ENCODE data around the gene CTAGE9.
"Not testable (repeated sequence)": the region's sequence is repeated elsewhere in the genome, so short reads cannot be mapped to it uniquely, and the experiment has no call there.

CTAGE9 gene

DNA sequence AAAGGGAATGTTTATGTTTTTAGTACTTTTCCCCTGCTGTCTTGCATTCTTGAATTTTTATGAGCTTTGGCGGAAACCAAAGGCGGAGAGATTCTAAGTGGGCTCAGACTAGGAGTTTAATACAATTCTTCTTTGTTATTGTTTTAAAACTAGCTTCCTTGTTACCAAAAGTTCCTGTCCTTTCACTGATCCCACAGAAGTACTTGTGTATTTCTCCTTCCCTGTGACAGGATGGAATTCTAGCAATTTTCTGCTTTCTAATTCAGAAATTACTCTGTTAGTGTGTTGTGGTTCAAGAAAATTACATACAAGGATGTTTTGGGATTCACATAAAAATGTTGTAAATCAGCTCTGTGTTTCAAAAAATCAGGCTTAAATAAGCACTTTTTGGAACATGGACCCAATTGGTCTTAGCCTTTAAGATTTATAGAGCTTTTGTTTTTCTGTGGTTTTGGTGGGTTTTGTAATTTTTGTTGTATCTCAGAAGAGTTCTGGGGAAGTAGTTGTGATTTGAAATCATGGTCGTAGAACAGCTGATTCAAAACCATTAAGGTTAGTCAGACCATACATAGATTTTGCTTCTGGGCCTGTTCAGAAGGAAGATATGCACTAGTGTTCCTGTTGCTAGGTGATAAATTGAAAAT, 17.6 kb upstream of the CTAGE9 start:
- no peak for DNase-seq

- no peak for DNase-seq
Measured at GRCh38 chr6:131727868-131728267, 17.1 kb upstream of the CTAGE9 start.

DNA sequence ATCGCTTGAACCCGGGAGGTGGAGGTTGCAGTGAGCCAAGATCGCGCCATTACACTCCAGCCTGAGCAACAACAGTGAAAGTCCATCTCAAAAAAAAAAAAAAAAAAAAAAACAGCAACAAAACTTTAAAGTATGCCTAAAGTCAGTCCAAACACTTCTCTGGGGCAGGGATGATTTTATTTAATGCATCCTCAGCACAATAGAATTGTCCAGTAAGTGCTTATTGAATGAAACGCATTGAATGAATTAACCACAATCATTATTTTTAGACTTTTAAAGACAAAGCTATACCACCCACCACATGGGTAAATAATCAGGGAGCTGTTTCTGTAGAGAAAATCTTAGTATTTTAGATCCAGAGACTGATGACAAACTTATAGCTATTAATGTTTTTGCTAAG, 16.6 kb upstream of the CTAGE9 start:
- DNase-seq = no peak

DNA sequence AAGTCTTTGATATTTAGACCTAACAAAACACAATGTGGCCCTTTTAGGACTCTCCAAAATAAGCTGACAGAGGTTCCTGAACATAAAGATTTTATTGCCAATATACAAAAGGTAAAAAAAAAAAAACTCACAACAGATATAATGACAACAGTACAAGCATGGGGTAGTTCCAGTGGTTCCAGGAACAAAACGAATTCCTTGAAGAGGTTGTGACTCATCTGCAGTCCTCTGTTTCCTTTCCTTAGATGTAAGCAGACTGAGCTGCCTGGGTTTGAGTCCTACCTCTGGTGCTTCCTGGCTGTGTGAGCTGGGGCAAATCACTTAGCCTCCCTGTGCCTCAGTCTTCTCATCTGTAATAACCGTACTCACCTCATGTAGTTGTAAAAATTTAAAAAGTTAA, 13.3 kb upstream of the CTAGE9 start:
- DNase-seq = no peak

DNA sequence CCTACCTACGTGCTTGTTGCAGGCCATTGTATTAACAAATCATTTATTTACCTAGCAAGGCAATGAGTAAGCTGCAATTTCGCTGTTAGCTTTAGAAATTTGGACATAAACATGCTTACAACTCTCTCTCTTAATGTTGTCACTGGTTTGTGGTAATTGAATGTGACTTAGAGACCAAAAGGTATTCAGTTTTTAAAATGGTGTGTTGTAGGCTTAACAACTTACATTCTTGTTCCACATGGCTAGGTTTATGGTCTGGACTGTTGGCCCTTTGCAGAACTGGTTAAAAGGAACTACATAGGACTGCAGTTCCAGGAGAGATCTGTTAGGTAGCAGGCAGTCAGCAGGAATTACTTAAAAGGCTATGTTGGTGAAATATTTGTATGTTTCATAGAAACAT, 10.3 kb upstream of the CTAGE9 start:
- no peak for DNase-seq

- DNase-seq = no peak
Measured at GRCh38 chr6:131717836-131718542, 7.2 kb upstream of the CTAGE9 start.

GRCh38 chr6:131715567-131715966, 4.8 kb upstream of the CTAGE9 start:
- DNase-seq = not testable (repeated sequence)

GRCh38 chr6:131703905-131704304, 6.9 kb downstream of the CTAGE9 start:
- not testable (repeated sequence) for DNase-seq

- DNase-seq = not testable (repeated sequence)
Measured at GRCh38 chr6:131700851-131701250, 10.0 kb downstream of the CTAGE9 start.

DNA sequence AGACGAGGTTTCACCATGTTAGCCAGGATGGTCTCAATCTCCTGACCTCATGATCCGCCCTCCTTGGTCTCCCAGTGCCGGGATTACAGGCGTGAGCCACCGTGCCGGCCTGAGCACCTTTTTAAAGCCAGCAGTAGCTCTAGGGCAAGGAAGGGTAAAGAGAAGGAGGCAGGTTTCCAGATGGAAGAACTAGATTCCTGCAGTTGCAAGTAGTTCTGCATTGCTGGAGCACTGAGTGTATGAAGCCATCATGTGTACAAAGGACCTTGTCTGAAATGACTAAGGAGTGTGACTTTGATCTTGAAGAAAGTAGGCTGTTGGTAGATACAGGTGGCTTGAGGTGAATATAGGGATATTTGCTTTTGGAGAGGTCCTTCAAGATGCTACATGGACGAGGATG, 13.9 kb downstream of the CTAGE9 start:
- DNase-seq = no peak

DNA sequence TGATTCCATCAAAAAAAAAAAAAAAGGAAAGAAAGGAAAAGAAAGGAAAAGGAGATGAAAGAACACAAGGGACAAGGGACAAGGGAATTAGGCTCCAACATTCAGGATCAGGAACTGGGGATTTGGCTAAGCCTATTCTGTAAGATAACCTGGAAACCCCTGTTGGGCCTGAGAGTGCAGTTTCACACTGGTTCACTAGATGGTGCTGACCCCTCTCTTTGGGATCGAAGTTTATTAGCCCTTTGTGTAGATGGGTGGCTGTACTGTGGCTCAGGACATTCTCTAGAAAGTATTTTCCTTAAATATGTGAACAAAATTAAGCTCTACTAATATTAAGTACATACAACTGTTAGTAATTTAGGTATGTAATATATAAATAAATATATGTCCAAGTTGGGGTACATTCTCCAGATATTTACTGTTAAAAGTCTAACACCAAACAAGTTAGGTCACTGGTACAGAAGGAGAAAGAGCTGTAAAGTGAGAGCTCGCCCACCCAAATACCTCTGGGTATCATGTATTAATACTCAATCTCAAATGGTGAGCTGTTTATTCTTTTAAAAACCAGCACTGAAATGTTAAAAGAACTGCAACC, 15.9 kb downstream of the CTAGE9 start:
- no peak for DNase-seq

GRCh38 chr6:131693384-131693783, 17.4 kb downstream of the CTAGE9 start:
- no peak for DNase-seq

DNA sequence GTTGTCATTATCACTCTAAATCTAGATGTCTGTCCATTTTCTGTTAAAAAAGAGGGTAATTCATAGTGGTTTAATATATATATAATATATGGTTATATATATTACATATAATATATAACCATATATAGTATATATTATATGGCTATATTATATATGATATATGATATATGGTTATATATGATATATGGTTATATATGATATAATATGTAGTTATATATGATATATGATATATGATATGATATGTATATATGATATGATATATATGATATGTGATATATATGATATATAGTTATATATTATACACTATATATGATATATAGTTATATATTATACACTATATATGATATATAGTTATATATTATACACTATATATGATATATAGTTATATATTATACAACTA, 18.2 kb downstream of the CTAGE9 start:
- DNase-seq = no peak

GRCh38 chr6:131692031-131692430, 18.8 kb downstream of the CTAGE9 start:
- no peak for DNase-seq

- no peak for DNase-seq
Measured at GRCh38 chr6:131688286-131688685, 22.5 kb downstream of the CTAGE9 start.

- DNase-seq = no peak
Measured at GRCh38 chr6:131687022-131687421, 23.8 kb downstream of the CTAGE9 start.

DNA sequence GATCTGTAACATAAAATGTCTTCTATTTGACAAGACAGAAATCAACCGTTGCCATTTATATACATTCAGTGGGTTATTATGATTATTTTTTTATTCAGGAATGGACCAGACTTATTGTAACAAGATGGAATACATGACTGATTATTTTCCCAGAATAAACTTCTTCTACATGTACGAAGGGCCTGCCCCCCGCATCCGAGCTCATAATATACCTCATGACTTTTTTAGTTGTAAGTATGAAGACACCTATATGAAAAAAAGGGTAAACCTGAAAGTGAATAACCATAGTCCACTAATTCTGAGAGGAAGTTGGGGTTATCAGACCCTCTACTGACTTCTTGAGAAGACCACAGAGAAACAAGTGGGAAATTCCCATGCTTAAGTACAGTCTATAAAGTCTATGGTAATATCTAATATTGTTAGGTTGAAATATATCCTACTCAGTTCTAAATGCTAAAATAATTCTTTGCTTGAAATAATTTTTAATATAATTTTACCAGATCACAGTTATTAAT, 25.5 kb downstream of the CTAGE9 start:
- no peak for DNase-seq

DNA sequence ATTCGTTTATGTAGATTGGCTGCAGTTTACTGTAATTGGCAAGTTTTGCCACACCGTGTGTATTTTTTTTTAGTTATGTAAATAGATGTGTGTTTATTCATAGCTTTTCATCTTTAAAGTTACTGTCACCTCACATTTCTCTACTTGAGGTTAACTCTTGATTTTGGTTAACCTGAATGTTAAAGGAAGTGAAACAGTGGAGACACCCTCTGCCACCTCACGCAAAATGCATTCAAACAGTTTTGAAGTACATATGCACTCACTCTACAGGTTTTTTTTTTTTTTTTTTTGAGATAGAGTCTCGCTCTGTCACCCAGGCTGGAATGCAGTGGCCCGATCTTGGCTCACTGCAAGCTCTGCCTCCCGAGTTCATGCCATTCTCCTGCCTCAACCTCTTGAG, 27.3 kb downstream of the CTAGE9 start:
- no peak for DNase-seq

DNA sequence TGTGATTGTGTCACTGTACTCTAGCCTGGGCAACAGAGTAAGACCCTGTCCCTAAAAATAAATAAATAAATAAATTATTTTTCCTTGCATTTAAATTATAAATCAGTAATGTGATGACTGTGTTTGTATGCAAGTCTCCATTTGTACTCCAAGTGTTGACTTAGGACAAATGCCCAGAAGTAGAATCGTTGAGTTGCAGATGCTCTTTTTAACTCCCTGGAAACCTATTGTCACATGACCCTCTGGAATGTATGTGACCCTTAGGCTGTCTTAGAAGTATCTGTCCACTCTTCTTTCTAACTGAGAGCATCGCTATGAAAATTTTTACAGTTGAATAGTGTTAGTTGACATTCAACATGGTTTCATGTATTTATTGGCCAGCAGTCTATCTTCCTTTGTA, 28.4 kb downstream of the CTAGE9 start:
- DNase-seq = no peak

DNA sequence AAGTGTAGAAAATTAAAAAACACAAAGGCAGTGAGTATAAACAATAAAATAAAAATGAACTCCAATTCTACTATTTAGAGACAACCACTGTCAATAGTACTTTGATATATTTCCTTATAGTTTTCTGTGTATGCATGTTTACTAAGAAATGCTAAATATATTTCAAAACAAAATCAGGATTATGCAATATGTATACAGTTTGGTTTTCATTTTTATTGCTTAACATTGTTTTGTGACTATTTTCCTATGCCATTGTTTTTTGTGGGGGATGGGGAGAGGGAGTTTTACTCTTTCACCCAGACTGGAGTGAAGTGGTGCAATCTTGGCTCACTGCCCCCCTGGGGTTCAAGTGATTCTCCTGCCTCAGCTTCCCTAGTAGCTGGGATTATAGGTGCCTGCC, 29.2 kb downstream of the CTAGE9 start:
- DNase-seq = no peak

DNA sequence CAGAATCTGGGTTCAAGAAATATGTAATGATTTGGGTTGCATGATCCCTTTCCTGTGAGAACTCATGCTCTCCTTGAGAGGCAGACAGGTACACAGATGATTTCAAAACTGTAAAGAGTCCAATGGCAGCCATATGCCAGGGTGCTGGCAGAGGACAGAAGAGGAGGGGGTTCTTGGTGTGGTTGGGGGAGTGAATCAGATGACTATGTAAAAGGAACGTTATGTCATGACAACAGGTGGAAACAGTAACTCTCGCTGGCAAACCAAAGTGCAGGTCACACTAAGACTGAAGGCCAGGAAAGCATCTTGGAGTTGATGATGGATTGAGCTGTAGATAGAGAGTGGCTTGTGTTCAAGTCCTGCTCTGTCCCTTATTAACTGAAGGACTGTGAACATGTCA, 29.9 kb downstream of the CTAGE9 start:
- no peak for DNase-seq

GRCh38 chr6:131678442-131678841, 32.4 kb downstream of the CTAGE9 start:
- DNase-seq = no peak

DNA sequence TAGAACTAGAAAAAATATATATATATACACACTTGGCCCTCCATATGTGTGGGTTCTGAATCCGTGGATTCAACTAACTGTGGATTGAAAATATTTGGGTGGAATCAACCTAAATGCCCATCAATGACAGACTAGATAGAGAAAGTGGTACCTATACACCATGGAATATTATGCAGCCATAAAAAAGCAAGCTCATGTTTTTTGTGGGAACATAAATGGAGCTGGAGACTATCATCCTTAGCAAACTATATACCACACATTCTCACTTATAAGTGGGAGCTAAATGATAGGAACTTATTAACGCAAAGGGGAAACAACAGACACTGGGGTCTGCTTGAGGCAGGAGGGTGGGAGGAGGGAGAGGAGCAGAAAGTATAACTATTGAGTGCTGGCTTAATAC, 37.6 kb downstream of the CTAGE9 start:
- DNase-seq = no peak

DNA sequence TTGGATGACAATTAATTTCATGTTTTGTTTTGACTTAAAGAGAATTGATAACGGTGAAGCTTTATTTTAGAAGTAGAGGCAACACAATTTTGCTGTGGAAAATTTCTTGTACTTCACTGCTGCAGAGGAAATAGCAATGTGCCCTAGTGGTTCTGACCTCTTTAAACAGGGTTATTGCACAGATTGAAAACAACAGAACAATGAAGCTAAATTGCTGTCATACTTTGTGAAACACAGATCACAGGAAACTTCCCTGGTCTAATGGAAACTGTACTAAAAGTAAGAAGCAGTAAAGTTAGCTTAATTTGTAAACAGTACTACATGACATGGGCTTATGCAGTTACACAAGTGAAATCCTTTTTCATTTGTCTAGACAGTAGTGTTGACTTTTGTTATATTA, 40.9 kb downstream of the CTAGE9 start:
- no peak for DNase-seq
